Kidney capillary endothelial cell (primary cell): Measurements from ENCODE around the gene KRTAP4-2.
"Not testable (repeated sequence)": the region's sequence is repeated elsewhere in the genome, so short reads cannot be mapped to it uniquely, and the experiment has no call there.

ENCODE experiments used
- DNase-seq: peaks from one replicate; pipeline ENCODE4 v3.0.0-alpha.2; 2018; ENCODE audit warnings: low spot score

KRTAP4-2 gene

DNA sequence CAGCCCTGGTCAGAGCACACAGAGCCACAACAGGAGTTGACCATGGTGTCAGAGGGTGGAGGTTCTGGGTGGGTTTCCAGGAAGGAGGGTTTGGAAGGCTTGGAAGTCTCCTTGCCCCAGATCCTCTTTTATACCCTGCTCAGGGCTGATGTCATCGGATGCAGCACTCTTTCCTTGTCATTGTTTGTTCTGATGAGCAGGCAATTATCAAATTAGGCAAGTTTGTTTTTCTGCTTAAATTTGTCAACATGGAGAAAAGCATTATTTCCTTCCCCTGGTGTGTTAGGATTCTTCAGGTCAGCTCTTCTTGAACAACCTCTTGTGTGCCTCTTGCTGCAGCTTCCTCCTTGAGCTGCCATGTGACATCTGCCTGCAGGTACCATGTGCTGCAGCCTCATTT is 17.4 kb downstream of the KRTAP4-2 start, which contains the start of gene KRTAP4-4:
KRTAP4-4 (minus strand) TSS at position 101 of the 400 bp plus-strand sequence; CDS start at position 44, 57 bp downstream.
- DNase-seq, result no peak

DNA sequence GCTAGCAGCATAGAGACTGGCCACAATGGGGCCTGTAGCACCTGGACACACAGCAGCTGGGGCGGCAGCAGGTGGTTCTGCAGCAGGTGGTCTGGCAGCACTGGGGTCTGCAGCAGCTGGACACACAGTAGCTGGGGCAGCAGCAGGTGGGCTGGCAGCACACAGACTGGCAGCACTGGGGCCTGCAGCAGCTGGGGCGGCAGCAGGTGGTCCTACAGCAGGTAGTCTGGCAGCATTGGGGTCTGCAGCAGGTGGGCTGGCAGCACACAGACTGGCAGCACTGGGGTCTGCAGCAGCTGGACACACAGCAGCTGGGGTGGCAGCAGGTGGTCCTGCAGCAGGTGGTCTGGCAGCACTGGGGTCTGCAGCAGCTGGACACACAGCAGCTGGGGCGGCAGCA is 17.8 kb downstream of the KRTAP4-2 start:
- not testable (repeated sequence) for DNase-seq

DNA sequence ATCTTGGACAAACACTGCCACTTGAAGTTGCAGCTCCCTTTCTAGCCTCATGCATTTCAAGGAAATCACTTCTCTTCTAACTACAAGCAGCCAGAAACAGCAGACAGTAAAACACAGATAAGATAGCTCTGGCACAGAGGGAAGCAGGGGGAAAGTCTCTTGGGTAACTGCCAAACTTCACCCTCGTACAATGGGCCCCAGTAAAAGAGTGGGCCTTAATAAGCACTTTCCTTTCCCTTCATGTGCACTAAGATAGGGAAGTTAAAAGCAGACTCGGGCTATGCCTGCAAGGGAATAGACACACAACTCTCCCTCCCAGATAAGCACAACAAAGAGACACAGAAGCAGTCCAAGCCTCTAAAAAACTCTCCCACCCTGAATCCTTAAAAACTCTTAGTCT is 24.2 kb downstream of the KRTAP4-2 start:
- no peak for DNase-seq

DNA sequence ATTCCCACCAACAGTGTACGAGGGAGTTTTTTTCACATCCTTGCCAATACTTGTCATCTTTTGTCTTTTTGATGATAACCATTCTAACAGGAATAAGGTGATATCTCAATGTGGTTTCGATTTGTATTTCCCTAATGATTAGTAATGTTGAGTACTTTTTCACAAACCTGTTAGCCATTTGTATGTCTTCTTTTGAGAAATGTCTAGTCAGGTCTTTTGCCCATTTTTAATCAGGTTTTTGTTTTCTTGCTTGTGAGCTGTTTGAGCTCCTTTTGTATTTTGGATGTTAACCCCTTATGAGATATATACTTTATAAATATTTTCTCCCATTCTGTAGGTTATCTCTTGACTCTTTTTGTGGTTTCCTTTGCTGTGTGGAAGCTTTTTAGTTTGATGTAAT is 26.5 kb downstream of the KRTAP4-2 start:
- DNase-seq, result no peak

DNA sequence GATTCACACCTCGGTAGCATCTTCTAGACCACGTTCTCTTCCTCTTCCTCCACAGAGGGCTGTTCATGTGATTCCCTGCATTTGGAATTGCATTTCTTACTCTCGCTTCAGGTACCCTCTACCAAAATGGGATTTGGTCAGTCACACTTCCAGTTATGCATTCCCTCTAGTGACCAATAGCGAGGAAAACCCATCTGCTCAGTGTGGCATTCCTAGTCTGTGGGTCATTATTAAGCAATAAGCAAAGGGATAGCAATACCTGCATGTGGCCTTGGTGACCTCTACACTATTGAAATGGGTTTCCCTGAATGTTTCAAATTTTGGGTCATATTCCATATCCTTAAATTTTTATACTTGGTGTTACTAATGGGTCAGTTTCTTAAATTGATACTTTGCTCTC is 28.0 kb downstream of the KRTAP4-2 start:
- DNase-seq, result no peak

DNA sequence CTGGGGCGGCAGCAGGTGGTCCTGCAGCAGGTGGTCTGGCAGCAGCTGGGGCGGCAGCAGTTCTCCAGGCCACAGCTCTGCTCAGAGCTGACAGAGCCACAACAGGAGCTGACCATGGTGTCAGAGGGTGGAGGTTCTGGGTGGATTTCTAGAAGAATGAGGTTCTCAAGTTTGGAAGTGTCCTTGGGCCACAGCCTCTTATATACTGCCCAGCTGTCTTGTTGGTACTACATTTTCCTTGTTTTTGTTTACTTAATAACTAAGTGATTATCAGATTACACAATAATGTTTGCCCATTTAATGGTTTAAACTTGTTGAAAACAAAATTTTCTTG is 28.4 kb downstream of the KRTAP4-2 start, which contains the start of gene KRTAP4-5:
KRTAP4-5 (minus strand) TSS at position 174 of the 334 bp plus-strand sequence; CDS start at position 116, 58 bp downstream.
- no peak for DNase-seq

DNA sequence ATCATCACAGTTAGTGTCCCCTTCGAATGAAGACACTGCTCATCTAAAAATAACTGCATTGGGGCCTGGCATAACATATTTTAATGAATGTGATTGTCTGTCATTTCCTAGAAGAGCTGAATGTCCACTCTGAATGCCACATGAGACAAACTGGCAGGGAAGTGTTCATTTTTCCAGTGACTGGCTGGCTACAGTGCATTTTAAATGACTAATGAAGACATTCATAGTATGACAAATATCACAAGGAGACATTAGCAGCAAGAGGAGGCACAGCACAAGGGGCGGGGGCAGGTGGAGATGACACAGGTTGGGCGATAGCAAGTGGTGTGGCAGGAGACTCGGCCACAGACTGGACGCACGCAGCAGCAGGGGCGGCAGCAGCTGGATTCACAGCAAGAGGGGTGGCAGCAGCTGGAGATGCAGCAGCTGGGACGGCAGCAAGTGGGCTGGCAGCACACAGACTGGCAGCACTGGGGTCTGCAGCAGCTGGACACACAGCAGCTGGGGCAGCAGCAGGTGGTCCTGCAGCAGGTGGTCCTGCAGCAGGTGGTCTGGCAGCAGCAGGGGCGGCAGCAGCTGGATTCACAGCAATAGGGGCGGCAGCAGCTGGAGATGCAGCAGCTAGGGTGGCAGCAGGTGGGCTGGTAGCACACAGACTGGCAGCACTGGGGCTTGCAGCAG is 28.9 kb downstream of the KRTAP4-2 start:
- DNase-seq, result not testable (repeated sequence)

DNA sequence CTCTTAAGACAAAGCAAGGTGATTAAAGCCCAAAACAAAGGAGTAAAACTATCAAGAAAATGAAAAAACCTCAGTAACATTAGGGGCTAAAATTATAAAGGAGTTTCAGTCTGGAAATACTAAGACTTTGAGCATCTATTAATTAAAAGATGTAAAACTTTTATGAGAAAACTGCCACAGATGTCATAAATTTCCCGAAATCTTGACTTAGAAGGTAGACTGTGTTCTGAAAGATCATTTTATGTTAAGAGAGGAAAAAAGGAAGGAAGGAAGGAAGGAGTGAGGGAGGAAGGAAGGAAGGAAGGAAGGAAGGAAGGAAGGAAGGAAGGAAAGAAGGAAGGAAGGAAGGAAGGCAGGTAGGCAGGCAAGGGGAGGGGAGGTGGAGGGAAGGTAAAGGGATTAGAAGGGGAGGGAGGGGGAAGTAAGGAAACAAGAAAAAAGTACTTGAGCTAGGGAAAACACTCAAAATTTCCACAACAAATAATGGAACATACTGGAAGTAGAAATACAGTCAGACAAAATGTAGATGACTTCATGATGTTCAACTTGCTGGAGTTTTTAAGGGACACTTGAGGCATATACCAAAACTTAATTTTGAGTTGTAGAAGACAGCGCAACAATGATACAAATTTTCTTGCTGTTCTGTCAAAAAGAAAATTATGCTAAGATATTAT is 30.4 kb downstream of the KRTAP4-2 start:
- DNase-seq, result no peak

DNA sequence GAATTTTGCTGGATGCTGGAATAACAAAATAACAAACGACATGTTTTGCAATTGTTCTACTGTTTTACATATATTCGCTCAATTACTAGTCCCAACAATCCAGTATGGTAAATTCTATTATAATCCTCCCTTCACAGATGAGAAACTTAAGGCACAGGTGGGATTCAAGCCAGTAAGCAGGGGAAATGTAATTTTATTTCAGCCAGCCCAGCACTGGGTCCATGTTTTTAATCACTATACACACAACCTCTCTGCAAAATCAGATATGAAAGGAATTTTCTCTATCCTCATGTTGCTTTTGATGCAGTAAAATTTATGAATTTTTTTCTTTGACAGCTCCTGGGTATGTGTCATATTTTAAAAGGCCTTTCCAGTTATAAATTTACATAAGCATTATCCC is 32.8 kb downstream of the KRTAP4-2 start:
- DNase-seq, result no peak

DNA sequence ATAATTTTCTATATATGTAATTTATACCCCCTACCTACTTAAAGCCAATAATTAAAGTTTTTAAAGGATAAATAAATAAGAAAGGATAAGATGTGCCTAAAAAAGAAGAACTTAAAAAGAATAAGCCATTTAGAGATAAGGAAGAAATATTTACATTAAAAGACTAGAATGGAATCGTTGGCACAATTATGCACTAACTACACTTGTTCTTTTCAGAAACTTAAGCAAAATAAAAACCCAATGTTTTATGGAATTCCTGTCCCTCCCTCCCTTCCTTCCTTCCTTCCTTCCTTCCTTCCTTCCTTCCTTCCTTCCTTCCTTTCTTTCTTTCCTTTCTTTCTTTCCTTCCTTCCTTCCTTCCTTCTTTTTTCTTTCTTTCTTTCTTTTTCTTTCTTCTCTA is 33.2 kb downstream of the KRTAP4-2 start:
- no peak for DNase-seq

DNA sequence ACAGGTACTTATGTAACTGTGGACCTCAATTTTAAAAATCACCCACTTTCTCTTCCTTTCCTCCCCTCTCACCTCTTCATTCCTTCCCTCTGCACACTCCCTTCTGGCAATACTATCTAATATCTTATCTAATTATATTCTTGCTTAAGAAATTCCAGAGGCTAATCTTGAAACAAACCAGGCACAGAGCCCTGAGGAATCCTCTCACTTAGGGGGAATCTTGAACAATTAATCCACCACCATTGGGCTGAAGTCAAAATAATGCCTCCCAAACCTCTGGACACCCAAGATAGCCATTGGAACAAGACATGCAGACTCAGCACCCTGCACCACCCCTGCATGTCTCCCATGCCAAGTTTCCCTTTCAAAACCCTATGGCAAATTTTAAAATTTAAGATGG is 36.7 kb downstream of the KRTAP4-2 start:
- DNase-seq, result no peak

DNA sequence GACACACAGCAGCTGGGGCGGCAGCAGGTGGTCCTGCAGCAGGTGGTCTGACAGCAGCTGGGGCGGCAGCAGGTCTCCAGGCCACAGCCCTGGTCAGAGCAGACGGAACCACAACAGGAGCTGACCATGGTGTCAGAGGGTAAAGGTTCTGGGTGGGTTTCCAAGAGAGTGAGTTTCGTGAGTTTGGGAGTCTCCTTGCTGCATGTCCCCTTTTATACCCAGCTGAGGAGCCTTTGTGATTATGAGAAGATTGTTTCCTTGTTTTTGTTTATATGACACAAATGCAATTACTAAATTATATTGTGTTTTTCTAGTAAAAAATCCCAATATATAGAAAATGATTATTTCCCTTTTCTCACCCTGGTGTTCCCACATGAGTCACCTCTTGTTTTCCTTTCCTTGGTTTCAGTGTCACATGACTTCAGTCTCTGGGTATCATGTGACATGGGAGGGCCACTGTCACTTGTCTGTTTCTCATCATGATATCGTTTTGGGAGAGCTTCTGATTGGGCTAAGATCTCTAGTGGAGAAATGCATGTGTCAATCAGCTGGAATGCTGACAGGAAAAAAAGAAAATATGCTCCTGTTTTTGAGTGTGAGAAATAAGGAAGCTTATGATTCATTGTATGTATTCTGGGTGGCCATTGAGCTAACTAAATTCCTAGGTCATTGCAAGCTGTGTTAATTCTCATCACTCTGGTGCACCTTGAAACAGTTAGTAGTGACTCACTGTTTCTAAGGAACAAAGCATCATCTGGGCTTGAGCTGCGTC is 37.5 kb downstream of the KRTAP4-2 start, which contains the start of gene KRTAP4-6:
KRTAP4-6 (minus strand) TSS at position 185 of the 772 bp plus-strand sequence; CDS start at position 128, 57 bp downstream.
- DNase-seq, result peak; percentile 82

DNA sequence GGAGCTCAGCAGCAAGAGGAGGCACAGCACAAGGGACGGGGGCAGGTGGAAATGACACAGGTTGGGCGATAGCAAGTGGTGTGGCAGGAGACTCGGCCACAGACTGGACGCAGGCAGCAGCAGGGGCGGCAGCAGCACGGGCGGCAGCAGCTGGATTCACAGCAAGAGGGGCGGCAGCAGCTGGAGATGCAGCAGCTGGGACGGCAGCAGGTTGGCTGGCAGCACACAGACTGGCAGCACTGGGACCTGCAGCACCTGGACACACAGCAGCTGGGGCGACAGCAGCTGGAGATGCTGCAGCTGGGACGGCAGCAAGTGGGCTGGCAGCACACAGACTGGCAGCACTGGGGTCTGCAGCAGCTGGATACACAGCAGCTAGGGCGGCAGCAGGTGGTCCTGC is 38.2 kb downstream of the KRTAP4-2 start:
- not testable (repeated sequence) for DNase-seq

DNA sequence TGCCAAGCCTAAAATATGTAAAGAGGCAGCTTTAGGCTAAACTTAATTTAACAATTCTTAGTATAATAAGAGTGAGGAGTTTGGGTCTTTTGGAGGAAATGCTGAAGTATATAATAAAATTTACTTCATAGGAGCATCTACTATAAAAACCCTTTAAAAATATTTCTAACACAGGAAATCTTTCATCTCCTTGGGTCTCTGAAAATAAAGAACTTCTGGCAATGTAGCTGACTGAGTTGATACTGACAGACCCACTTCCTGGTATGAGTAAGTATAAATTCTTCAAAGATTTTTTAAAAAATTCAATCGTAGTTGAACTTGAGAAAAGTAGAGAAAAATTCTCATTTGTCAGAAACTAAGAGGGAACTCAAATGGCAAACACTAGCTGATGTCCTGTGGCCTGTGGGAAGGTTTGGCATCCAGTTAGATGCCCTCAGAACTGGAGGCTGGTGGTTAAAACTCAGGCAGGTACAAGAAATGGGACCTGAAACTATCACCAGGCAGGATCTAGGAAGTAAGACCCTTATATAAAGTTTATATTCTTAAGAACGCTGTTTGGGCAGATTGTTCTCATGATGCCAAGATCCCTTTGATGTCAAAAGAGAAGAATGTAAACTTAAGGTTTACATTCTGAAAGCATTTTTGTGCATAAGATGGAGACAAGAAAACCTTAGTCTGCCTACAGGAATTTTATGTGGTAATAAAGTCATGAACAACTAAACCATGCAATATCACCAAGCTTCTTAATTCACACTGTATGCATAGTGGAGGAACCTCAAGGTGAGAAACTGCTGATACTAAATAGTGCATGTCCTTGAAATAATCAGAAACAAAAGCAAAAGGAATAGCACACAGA is 43.9 kb downstream of the KRTAP4-2 start:
- no peak for DNase-seq

DNA sequence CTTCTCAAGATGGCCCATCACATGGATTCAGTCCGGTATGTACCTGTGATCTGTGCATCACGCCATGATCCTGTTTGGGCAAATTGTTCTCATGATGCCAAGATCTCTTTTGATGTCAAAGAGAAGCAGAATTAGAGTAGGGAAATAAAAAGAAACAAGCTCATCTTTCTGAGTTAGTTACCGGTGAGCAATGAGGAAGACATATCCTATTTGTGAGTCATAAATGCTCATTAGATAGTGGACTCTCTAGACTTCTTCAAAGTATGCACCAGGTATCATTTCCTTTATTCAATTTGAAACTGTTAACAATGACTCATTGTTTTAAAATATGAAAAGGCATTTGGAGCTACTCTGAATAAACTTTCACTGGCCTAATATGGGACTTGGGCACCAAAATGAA is 46.0 kb downstream of the KRTAP4-2 start:
- DNase-seq, result no peak
